GM19025 (cell line): ENCODE data around the gene SERINC2.

Source experiments
- ATAC-seq: cut with Tn5 transposase; IDR thresholded peaks from one replicate; pipeline ENCODE4 v1.9.1; 2021; ENCODE audit warnings: mild to moderate bottlenecking, low read depth, moderate library complexity; ENCODE audit not compliant: unreplicated experiment

Gene SERINC2

DNA sequence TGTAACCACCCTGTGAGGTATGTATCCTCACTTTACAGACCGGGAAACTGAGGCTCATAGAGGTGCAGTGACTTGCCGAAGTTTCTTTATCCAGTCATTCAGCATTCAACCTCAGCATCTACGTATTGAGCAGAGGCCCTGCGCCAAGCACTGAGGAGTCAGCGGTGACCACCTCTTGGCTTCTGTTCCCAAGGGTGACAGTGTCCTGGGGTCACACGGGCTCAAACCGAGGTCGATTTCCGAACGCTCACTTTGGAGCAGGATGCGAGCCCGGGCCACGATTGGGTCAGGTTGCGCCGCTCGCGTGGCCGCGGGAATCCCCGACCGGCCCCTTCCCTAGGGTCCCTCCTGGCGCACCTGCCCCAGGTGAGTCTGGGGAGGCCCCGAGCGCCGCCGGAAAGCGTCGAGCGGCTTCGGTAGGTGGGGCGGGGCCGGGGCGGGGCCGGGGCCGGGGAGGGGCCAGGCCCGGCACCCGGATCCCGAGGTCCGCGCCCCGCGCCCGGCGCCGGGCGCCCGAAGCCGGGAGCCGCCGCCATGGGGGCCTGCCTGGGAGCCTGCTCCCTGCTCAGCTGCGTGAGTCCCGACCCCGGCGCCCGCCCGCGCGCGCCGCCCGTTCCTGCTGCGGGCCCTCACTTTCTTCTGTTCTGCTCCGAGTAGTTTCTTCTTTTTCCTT lies at the start of gene SERINC2:
TSS of gene SERINC2 (plus strand) at position 482 of the 673 bp plus-strand sequence. CDS start at position 535, 53 bp downstream.
- ATAC-seq, result no peak

DNA sequence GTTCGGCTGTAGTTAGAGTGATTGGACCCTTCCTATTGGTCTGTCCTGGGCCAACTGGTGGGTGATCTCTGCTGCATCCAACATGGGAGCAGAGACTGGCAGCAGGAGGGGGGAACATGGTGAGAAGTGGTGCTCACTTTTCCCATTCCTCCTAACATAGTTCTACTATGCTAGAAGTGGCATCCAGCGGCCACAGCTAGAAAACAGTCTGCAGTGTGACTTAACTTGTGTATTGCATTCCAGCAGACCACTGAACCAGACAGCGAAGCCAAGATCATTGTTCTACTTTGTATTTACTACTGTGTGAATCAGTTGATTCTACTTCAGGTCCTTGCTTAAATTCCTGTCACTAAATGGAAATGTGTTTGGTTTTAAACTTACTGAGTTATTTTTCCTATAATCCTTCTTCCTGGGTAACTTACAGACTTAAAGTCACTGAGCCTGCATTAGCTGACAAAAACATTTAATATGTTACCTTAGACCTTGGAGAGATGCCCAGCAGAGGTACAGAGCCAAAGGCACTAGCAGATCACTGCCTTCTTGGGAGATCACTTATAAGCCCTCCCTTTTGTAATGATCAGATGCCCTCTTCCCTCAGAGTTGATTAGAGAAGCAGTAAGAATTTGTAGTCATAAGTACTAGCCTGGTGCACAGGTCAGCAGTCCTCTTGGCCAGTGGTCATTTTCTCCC lies 48.3 kb upstream of the SERINC2 start:
- ATAC-seq, result no peak

DNA sequence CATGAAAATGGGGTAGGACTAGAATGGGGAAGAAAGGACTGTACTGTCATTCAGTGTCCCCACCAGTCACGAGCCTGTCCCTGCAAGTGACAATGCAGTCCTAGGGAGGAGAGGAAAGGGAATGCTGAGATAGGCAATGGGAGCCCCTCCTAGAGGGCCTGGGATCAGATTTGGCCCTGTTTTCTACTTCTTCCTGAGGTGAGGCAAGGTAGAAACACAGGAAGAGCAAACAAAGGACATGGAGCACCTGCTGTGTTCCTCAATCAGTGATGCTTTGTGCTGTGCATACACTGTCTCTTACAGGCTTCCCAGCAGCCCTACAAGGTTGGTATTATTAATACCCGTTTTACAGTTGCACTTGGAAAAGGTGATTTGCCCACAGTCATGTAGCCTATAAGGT lies 46.2 kb upstream of the SERINC2 start:
- no peak for ATAC-seq

DNA sequence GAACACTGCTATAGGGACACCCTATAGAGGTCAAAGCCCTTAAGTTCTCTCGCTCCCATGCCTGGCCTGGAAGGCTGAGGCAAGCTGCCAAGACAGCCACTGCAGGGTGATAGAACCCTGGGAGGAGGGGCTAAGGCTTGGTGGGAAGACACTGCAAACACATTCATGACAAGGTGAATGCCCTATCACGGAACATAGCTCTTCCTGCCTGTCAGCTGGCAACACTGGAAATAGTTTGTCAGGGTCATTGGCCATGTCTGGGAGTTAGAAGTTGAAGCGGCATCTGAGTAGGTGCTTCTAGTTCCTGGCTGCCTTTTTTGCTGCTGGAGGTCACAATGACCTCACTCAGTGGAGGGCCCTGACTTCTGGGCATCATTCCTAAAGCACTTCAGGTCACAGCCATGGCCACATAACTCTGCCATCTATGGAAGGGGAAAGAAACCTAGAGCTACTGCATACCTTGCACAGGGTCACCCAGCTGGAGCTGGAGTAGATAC lies 44.4 kb upstream of the SERINC2 start:
- ATAC-seq, result no peak

DNA sequence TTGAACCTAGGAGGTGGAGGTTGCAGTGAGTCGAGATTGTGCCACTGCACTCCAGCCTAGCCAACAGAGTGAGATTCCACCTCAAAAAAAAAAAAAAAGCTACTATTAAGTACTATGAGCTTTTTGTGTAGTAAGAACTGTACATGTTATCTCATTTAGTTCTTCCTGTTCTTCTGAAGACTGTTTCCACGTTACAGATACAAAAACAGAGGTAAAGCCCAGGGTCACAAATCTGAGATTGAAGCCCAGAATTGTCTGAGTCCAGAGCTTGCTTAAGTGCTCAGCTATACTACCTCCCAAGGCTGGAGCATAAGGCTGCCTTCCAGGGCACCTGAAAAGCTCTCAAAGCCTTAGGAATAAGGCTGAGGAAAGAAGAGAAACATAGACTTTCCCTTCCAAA lies 43.0 kb upstream of the SERINC2 start:
- no peak for ATAC-seq

DNA sequence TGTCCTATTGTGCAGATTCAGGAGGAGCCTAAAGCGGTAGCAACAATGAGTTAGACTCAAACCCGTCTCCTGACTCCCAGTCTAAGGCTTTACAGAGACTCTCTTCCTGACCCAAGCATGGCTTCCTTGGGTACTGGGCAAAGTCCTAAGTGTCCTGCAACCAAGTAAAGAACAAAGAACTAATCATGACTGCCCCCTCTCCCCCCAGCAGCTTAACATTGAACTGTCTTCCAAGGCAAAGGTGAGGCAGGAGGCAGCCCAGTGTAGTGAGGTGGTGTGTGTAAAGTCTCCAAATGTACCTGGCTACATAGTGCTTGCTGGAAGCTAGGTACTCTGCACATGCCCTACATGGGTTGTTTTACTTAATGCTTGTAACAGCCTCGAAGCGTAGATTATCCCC lies 42.4 kb upstream of the SERINC2 start:
- ATAC-seq, result no peak

DNA sequence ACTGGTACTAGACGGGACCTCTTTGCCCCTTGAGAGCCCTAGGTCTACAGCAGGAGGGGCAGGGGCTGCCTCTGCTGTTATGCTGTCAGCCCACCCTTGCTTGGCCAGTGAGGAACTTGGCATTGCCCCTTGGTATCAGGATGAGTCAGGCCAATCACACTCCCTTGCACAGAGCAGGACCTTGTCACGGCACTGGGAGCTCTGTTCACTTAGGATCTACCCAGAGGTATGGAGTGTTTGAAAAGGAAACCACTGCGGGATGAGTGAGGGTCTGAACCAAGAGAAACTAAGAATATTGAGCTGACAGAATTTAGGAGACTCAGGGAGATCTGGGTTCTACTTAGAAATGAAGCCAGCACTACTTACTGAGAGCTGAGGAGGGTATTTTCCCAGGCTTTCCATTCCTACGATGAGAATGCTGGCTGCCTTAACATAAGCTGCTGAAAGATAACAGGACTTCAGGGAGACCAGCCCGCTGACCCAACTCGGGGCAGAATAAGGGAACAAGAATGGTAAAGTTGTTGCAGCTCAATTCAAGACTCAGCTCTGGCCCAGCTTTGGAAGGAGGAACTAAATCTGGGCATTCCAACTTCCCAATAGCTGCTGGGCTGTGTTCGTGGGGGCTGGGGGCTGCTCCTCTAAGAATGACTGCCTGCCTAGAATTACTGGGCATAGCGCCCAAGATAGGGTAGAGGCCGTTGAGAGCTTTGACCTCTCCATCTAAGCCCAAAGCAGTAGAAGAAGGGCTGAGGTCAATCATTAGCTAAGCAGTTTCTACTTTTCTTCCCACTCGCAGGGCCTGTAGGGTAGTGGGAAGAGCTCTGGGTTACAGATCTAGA lies 41.7 kb upstream of the SERINC2 start:
- no peak for ATAC-seq

DNA sequence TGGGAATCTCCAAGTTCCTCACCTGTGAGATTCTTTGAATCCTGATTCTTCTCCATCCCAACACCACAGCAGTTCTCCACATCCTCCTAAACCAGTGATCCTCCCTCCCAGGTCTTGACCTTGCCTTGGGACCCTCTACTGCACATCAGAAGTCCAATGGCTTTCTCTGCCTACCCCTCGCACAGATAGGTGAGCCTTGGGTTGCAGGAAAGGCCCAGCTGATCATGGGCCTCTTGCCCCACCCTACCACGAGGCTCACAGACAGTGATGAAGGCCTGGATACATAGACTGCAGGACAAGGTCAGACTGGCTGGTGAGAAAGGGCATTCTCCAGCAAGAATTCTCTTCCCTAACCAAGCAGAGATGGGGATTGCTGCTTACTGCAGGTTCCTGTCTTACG lies 41.0 kb upstream of the SERINC2 start:
- ATAC-seq, result no peak

DNA sequence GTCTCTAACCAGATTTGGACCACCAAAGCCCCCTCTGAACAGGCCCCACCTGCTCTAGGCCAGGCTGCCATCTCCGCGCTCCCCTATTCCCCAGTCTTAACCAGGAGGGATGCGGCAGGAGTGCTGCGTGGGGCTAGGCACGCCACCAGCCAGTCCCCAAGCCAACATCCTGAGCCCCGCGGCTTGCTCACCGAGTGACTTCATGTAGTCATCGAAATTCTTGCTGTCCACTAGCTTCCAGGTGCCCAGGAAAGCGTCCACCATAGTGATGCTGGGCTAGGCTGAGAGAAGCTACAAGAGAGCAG lies 40.3 kb upstream of the SERINC2 start:
- ATAC-seq, result no peak

DNA sequence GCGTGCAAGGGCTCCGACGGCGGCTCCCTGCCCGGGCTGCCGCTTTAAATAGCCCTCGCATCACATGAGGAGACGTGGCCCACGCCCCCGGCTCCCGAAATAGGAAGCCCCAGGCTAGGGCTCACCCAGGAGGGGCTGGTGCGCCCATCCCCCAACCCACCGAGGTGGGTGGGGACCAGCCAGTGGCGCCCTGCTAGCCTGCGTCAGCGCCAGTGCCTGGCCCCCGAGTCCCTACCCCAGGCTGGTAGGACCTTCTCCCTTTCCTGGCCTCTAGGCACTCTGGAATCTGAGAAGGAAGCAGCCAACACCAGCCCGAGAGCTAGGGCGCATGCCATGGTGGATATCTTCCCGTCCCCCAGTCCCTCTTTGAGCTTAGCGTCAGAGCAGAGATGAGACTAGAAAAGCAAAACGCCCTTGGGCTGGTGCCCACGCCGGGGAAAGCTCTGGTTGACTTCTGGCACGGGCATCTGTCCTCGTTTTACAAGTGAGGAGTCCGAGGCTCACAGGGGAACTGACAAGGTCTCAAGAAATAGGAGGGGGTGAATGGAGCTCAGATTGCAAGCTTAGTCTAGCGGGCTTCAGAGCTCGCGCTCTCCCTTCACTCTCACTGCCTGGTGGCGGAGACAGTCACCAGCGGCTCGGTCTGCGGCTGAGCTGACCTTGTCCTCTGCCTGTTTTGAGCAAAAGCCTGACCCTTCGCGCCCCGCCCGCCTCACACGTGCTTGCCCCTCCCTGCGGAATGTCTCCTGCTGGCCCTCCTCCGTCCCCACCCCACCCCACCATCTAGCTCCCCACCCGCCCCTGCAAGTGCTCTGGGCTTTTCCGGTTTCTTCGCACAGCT lies 39.7 kb upstream of the SERINC2 start, which contains the start of gene FABP3:
TSS of gene FABP3 (minus strand) at position 21 of the 841 bp plus-strand sequence. CDS start 62 bp downstream, outside the sequence.
- no peak for ATAC-seq

DNA sequence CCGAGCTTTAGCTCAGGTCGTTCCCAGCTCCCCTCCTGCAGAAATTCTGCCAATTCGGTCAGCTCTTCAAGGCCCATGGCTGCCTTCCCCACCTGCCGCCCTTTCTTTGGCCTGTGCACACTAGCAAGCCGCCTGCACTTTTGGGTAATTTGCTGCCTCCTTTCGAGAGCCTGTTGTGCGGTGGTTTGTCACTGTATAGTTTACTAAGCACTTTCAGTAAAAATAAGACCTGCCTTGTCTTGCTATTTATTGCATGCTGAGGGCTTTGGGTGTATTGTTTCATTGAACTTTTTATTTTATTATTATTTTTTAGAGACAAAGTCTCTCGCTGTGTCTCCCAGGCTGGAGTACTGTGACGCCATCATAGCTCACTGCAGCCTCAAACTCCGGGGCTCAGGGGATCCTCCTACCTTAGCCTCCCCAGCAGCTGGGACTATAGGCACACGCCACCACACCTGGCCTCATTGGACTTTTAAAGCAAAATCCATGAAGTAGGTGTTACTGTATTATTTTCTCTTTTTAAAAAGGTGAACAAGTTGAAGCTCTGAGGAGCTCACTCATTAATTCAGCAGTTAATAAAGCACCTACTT lies 39.0 kb upstream of the SERINC2 start:
- ATAC-seq, result no peak

DNA sequence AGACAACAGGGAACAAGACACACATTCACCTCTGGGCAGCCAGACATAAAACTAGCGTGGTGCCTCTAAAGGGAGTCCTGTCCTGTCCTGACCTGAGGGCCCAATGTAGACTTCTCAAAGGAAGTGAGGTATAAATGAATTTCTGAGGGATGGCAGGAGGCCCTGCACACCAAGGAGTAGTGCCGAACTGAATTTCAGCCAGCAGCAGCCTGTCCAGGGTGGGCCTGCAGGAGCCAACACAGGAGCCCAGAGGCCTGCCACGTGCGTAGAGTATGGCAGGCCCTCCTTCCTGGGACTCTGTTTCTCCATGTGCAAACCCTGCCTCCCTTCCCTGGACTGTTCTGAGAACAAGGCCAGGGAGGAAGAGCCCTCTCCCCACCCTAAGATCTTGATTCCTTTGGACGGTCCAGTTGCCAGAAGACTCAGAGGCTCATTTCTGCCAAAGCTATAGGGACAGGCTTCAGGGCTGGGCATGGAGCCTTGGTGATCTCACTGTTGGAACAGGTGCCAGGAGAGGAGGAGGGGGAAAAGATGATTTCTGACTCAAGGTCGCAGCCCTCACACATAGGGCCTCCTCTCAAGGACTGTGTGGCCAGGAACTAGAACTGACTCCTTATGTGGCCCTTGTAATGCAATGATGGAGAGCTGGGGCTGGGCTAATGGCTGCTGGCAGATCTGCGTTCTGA lies 38.4 kb upstream of the SERINC2 start:
- ATAC-seq, result no peak

DNA sequence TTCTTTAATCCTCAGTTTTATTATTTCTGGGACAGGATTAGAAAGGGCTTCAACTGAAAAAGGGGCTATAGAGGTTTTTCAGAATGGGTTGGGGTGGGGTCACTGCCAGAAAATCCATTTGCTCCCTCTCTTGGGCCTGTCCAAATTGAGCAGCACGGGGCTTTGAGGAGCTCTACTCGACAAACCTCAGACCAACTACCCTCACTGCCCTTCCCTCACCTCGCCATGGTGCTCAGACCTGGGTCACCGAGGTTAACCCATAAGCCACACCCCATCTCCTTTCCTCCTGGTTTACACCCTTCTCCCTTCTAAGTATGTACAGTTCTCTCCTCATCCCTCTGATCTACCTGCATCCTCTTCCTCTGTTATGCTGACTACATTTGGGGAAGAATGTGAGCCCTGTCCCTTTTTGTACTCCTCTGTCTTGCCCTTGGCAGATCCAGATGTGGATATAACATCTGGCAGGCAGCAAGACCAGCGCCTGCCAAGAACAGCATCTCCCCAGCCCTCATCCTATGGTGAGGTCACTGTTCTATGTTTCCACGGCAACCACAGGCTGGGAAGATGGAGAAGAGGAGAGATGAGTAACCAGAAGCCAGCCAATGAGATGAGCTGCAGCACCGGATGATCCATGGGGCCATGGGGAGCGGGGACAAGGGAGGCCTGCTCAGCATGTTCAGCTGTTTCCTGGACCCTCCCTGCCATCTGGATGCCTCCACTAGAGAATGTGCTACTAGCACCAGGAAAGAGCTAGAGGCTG lies 36.5 kb upstream of the SERINC2 start:
- ATAC-seq, result no peak

DNA sequence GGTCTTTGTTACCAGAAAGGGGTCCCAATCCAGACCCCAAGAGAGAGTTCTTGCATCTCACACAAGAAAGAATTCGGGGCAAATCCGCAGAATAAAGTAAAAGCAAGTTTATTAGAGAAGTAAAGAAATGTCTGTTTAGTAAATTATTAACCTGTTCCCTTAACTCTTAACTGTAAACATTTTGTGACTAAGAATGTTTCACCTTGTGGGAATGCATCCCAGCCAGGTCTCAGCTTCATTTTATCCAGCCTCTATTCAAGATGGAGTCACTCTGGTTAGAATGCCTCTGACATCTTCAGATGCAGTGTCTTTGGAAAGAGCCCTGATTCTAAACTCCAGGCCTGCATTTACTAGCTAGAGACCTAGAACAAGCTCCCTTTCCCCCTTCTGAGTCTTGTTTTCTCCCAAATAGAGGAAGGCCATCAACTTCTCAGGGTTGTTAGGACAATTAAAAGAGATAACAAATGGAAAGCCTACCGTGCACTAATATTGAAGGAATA lies 35.6 kb upstream of the SERINC2 start:
- no peak for ATAC-seq

DNA sequence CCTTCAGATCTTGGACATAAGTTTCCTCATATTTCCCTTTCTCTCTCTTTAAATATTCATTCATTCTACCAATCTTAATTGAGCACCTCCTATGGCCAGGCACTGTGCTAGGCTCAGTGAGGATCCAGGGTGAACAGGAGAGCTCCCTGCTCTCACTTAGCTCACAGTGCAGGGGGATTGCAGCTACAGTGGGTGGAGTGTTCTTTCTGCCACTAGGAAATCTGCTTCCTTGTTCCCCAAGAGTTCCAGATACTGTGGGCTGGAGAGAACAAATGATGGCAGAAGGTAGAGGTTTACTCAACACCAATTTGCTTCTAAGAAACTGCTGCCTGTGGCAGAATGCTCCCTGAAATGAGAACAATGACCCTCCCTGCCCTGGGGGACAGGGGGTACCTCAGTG lies 35.0 kb upstream of the SERINC2 start:
- no peak for ATAC-seq

DNA sequence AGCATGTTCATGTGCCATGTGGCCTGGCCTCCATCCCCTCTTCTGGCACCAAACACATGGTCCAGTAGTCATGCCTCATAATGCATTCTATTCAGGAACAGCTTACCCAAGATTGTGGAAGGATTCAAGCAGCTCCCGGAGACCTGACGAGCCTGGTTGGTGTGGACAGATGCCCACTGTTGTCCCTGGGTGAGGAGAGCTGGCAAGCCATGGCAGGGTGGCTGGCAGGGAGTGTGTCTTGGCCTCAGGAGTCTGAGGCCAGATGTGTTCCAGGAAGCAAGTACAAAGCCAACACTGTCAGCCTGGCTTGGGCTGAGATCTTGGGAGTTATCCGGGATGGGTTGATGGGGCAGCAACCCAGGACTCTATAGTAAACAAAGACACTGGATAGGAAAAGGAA lies 32.8 kb upstream of the SERINC2 start:
- no peak for ATAC-seq

DNA sequence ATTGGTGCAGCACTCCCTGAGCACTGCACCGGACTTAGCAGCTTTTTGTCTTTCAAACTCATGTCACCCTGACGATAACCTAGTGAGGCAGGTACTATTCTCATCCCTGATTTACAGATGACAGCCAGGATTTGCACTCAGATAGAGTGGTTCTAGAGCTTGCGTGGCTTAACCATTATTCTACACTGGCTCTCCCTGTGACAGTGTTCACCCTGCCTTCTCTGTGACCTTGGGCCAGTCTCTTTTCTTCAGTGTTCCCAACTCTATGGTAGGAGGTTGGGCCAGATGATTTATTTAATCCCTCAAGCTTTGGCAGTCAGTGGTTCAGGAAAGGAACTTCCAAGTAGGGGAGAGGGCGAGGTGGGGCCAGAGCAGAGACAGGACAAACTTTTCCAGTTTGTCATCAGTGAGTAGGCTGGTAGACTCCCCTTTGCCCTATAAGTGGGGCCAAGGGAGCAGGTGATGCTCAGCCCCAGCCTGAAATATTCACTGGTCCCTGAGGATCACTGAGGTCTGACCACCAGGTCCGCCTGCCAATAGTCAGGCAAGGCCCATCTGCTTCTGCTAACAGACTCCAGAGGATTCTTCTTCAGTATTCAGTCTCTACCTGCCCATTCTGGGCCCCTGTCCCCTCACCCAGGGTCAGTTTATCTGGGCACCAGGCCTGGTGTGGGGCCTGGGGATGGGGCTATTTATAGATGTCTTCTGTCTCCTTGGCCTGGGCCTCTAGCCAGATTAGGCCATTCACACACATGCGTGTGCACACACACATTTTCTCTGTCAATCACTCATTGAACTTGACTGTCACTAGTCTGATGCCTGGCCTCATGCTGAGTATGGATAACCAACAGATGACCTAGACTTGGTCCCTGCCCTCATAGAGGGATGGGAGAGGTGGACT lies 31.4 kb upstream of the SERINC2 start:
- ATAC-seq, result no peak
